Measurements from ENCODE around the gene IL17C. TPM values are rescaled to one million over a fixed set of nuclear protein-coding genes. Genes with fewer than 3 reads are reported as not detected.

IL17C gene
- total and polyA plus RNA-seq, 2 donors (not counting 1 experiment from before 2014, with no cell fraction given), result 1.3 to 1.5 TPM

DNA sequence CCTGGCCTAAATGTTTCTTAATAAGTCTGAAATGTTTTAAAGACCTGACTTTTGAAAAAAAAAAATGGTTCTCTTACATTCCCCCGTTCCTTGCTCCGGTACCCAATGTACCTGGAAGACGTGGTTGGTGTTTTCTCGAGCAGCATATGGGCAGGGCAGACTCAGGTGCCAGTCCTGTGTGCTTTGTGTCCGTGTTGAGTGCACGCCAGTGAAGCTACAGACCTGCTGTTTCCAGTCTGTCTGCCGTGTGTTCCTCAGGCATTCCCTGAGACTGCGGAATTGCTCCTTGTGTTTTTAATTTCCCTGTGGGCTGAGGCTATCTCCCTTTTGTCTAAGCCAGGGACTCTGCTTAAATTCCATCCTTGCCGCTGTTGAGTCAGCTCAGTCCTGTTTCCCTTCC is 11.7 kb upstream of the IL17C start:
- H3K9ac ChIP-seq (ENCODE audit: low read length), result no peak overlapping the region
- H3K27ac Mint-ChIP-seq, result no peak overlapping the region
- ATAC-seq (ENCODE audit: low read depth) (no peak), DNase-seq (no peak)
- TF ChIP-seq, protein P1, sequence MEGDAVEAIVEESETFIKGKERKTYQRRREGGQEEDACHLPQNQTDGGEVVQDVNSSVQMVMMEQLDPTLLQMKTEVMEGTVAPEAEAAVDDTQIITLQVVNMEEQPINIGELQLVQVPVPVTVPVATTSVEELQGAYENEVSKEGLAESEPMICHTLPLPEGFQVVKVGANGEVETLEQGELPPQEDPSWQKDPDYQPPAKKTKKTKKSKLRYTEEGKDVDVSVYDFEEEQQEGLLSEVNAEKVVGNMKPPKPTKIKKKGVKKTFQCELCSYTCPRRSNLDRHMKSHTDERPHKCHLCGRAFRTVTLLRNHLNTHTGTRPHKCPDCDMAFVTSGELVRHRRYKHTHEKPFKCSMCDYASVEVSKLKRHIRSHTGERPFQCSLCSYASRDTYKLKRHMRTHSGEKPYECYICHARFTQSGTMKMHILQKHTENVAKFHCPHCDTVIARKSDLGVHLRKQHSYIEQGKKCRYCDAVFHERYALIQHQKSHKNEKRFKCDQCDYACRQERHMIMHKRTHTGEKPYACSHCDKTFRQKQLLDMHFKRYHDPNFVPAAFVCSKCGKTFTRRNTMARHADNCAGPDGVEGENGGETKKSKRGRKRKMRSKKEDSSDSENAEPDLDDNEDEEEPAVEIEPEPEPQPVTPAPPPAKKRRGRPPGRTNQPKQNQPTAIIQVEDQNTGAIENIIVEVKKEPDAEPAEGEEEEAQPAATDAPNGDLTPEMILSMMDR (IDR thresholded peaks at IDR 0.05), result no peak
- TF ChIP-seq EZH2 (IDR thresholded peaks at IDR 0.05; ENCODE audit: borderline replicate concordance, insufficient read depth, low read depth, low read length, poor library complexity, severe bottlenecking), result no peak
- no peak overlapping the region for H3K4me3 ChIP-seq (ENCODE audit: control extremely low read depth in 1 of 5, extremely low read depth in 1 of 5, insufficient read depth in 1 of 5, low read depth in 2 of 5, low read length in 4 of 5)
- POLR2A ChIA-PET, result no interaction called here
- H3K36me3 ChIP-seq (replicated peaks in 1 of 2; ENCODE audit: control extremely low read depth in 1 of 2, control insufficient read depth in 1 of 2, extremely low read depth in 1 of 2, insufficient read depth in 2 of 2, low read length in 1 of 2), result peaks cover 0 to 85% of the 10 kb centered on the region in 2 experiments
- no peaks in the 10 kb centered on the region for H3K9me3 Mint-ChIP-seq (ENCODE audit: insufficient read depth)
- H3K79me2 ChIP-seq (ENCODE audit: control insufficient read depth, insufficient read depth, low read length), result peaks cover 4% of the 10 kb centered on the region
- peaks cover 27% of the 10 kb centered on the region for H4K20me1 ChIP-seq (ENCODE audit: control insufficient read depth, insufficient read depth, low read length, poor library complexity, severe bottlenecking)
- intact Hi-C loops (cut with micrococcal nuclease), result no loop called here
- H3K4me1 ChIP-seq (ENCODE audit: control insufficient read depth in 2 of 2, insufficient read depth in 2 of 2, low read length in 2 of 2), result no peaks in the 10 kb centered on the region
- no peaks in the 10 kb centered on the region for H3K27me3 Mint-ChIP-seq
- H3K27me3 ChIP-seq (replicated peaks in 1 of 4; ENCODE audit: control extremely low read depth in 1 of 4, control insufficient read depth in 3 of 4, insufficient read depth in 4 of 4, low read length in 3 of 4), result no peaks in the 10 kb centered on the region
- WGBS (ENCODE audit: insufficient coverage), result 98% methylated on average over 9 of the region's 9 CpGs
- H3K4me2 ChIP-seq (replicated peaks; ENCODE audit: low read depth, low read length, poor library complexity, severe bottlenecking), result no peak overlapping the region
- no peaks in the 10 kb centered on the region for H3K4me1 Mint-ChIP-seq
- CTCF ChIA-PET, result no interaction called here
- no peaks in the 10 kb centered on the region for H3K9me3 ChIP-seq (ENCODE audit: control extremely low read depth in 1 of 3, control insufficient read depth in 2 of 3, insufficient read depth in 1 of 3, low read length in 2 of 3)
- no peak overlapping the region for H3K4me3 Mint-ChIP-seq
- H3K27ac ChIP-seq (ENCODE audit: low read length in 2 of 2), result no peak overlapping the region
- H2AFZ ChIP-seq (ENCODE audit: insufficient read depth, low read depth, low read length, poor library complexity, severe bottlenecking), result no peak overlapping the region

DNA sequence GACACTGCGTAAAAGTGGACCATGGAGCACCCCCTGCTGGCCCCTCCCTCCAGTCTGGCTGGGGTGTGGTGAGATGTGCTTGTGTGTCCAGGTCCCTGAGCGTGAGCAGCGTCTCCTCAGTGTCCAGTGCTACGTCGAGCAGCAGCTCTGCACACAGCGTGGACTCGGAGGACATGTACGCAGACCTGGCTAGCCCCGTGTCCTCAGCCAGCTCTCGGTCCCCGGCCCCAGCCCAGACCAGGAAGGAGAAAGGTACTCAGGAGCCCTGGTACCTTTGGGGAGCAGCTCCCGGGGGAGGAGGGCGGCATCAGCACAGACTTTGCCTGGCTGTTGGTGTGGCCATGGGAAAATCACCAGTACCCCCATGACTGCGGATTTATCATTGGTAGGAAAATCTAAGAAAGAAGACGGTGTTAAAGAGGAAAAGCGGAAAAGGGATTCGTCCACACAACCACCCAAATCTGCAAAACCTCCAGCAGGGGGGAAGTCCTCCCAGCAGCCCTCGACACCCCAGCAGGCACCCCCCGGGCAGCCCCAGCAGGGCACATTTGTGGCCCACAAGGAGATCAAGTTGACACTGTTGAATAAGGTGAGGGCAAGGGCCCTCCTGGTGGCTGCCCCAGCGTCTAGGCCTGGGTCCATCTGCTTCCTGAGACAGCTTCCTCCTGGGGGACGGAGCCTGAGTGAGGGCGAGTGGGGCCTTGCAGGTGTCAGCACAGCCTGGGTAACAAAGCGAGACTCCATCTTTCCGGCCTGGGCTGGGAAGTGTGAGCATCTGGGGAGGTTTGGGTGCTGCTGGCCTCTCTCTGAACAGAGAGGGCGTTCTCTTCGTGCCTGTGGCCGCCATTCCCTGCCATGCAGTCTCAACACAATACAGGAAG is 10.6 kb upstream of the IL17C start:
- H3K79me2 ChIP-seq (ENCODE audit: control insufficient read depth, insufficient read depth, low read length), result peaks cover 4% of the 10 kb centered on the region
- H3K27ac ChIP-seq (ENCODE audit: low read length in 2 of 2), result no peak overlapping the region
- Mint-ChIP-seq H3K4me3 (no peak overlapping the region), H3K27ac (no peak overlapping the region), H3K27me3 (no peaks in the 10 kb centered on the region), H3K9me3 (ENCODE audit: insufficient read depth) (no peaks in the 10 kb centered on the region), H3K4me1 (peaks cover 3% of the 10 kb centered on the region)
- ATAC-seq (ENCODE audit: low read depth) (no peak), DNase-seq (no peak)
- no peaks in the 10 kb centered on the region for H3K4me1 ChIP-seq (ENCODE audit: control insufficient read depth in 2 of 2, insufficient read depth in 2 of 2, low read length in 2 of 2)
- no peak for TF ChIP-seq EZH2 (IDR thresholded peaks at IDR 0.05; ENCODE audit: borderline replicate concordance, insufficient read depth, low read depth, low read length, poor library complexity, severe bottlenecking)
- TF ChIP-seq, protein P1 (IDR thresholded peaks at IDR 0.05), result no peak
- no peak overlapping the region for H2AFZ ChIP-seq (ENCODE audit: insufficient read depth, low read depth, low read length, poor library complexity, severe bottlenecking)
- H3K27me3 ChIP-seq (replicated peaks in 1 of 4; ENCODE audit: control extremely low read depth in 1 of 4, control insufficient read depth in 3 of 4, insufficient read depth in 4 of 4, low read length in 3 of 4), result no peaks in the 10 kb centered on the region
- intact Hi-C loops (cut with micrococcal nuclease), result no loop called here
- H3K9me3 ChIP-seq (ENCODE audit: control extremely low read depth in 1 of 3, control insufficient read depth in 2 of 3, insufficient read depth in 1 of 3, low read length in 2 of 3), result no peaks in the 10 kb centered on the region
- 93% methylated on average over 22 of the region's 27 CpGs for WGBS (ENCODE audit: insufficient coverage)
- H3K36me3 ChIP-seq (replicated peaks in 1 of 2; ENCODE audit: control extremely low read depth in 1 of 2, control insufficient read depth in 1 of 2, extremely low read depth in 1 of 2, insufficient read depth in 2 of 2, low read length in 1 of 2), result peaks cover 0 to 82% of the 10 kb centered on the region in 2 experiments
- H3K9ac ChIP-seq (ENCODE audit: low read length), result no peak overlapping the region
- peaks cover 16% of the 10 kb centered on the region for H4K20me1 ChIP-seq (ENCODE audit: control insufficient read depth, insufficient read depth, low read length, poor library complexity, severe bottlenecking)
- POLR2A ChIA-PET, result no interaction called here
- CTCF ChIA-PET, result no interaction called here
- no peak overlapping the region for H3K4me2 ChIP-seq (replicated peaks; ENCODE audit: low read depth, low read length, poor library complexity, severe bottlenecking)
- H3K4me3 ChIP-seq (ENCODE audit: control extremely low read depth in 1 of 5, extremely low read depth in 1 of 5, insufficient read depth in 1 of 5, low read depth in 2 of 5, low read length in 4 of 5), result no peak overlapping the region

Data from B cell (primary cell).